NB4 (cell line): ENCODE results near the gene IL18RAP.

ENCODE experiments used
- CTCF ChIP-seq: IDR thresholded peaks from one replicate; pipeline ENCODE4 v1.5.1; 2012; ENCODE audit warnings: low read depth, low read length
- MAX ChIP-seq: IDR thresholded peaks from 2 replicates; pipeline ENCODE4 v1.6.1; 2011; ENCODE audit warnings: low read depth, low read length
- POLR2A ChIP-seq: IDR thresholded peaks from 2 replicates; pipeline ENCODE4 v1.6.1; 2011; ENCODE audit warnings: mild to moderate bottlenecking; ENCODE audit not compliant: insufficient read length; ENCODE audit errors: extremely low read depth

- TF ChIP-seq CTCF, result no peak
- no peak for TF ChIP-seq POLR2A
- TF ChIP-seq MAX, result no peak
These were observed 37.5 kb downstream of the IL18RAP start for GRCh38 chr2:102460467-102460866.
